ENCODE measurements around the gene GNE. TPM values are rescaled to one million over a fixed set of nuclear protein-coding genes. Genes with fewer than 3 reads are reported as not detected.

The GNE gene
- polyA plus RNA-seq, 1 experiment: 14.7 TPM

GRCh38 chr9:36194326-36195000 lies 63.8 kb downstream of the GNE start:
- ChIA-PET CTCF (no interaction called here), POLR2A (interaction anchor here (0.6 kb wide), 1 partner anchor 71 kb away, joined by 4 read pairs; no protein-coding TSS in a partner anchor)
- no peak overlapping the region for H3K4me3 ChIP-seq (ENCODE audit: low read depth, low read length)
- no peak for DNase-seq (ENCODE audit: low read depth)
- H3K27me3 ChIP-seq (ENCODE audit: control insufficient read depth, insufficient read depth, low read length): no peaks in the 10 kb centered on the region
- H3K36me3 ChIP-seq (ENCODE audit: control insufficient read depth, insufficient read depth, low read length): peaks cover 3% of the 10 kb centered on the region
- TF ChIP-seq CTCF (IDR thresholded peaks at IDR 0.05; ENCODE audit: insufficient read depth, low read depth, low read length): no peak

GRCh38 chr9:36193023-36193422 lies 65.2 kb downstream of the GNE start:
- H3K27me3 ChIP-seq (ENCODE audit: control insufficient read depth, insufficient read depth, low read length): no peaks in the 10 kb centered on the region
- no peak for TF ChIP-seq CTCF (IDR thresholded peaks at IDR 0.05; ENCODE audit: insufficient read depth, low read depth, low read length)
- POLR2A ChIA-PET: no interaction called here
- no peaks in the 10 kb centered on the region; the same call in none of the 2 replicates for H3K36me3 ChIP-seq (ENCODE audit: control insufficient read depth, insufficient read depth, low read length)
- DNase-seq (ENCODE audit: low read depth): no peak
- CTCF ChIA-PET: interaction anchor here (1.4 kb wide), 1 partner anchor 9 kb away, joined by 6 read pairs; no protein-coding TSS in a partner anchor
- no peak overlapping the region for H3K4me3 ChIP-seq (ENCODE audit: low read depth, low read length)

- no peak for DNase-seq (ENCODE audit: low read depth)
- ChIA-PET POLR2A (no interaction called here), CTCF (interaction anchor here (0.6 to 4.1 kb wide), 6 partner anchors 10 to 215 kb away, joined by 3 to 43 read pairs (median 5); partner anchors contain the start of gene CCIN)
- TF ChIP-seq CTCF (IDR thresholded peaks at IDR 0.05; ENCODE audit: insufficient read depth, low read depth, low read length): no peak
- H3K27me3 ChIP-seq (ENCODE audit: control insufficient read depth, insufficient read depth, low read length): no peaks in the 10 kb centered on the region
- no peaks in the 10 kb centered on the region; the same call in 1 of the 2 replicates for H3K36me3 ChIP-seq (ENCODE audit: control insufficient read depth, insufficient read depth, low read length)
- peak overlapping the region; percentile 76 for H3K4me3 ChIP-seq (ENCODE audit: low read depth, low read length)
Measured at GRCh38 chr9:36192196-36192595, 66.1 kb downstream of the GNE start.

- no peak for DNase-seq (ENCODE audit: low read depth)
- no peak for TF ChIP-seq CTCF (IDR thresholded peaks at IDR 0.05; ENCODE audit: insufficient read depth, low read depth, low read length)
- no peaks in the 10 kb centered on the region for H3K36me3 ChIP-seq (ENCODE audit: control insufficient read depth, insufficient read depth, low read length)
- POLR2A ChIA-PET: interaction anchor here (0.6 kb wide), 1 partner anchor 164 kb away, joined by 3 read pairs; no protein-coding TSS in a partner anchor
- no peaks in the 10 kb centered on the region for H3K27me3 ChIP-seq (ENCODE audit: control insufficient read depth, insufficient read depth, low read length)
- peak overlapping the region; percentile 76 for H3K4me3 ChIP-seq (ENCODE audit: low read depth, low read length)
- CTCF ChIA-PET: interaction anchor here (1.2 to 4.1 kb wide), 6 partner anchors 10 to 216 kb away, joined by 3 to 43 read pairs (median 6); partner anchors contain the start of gene CCIN
Measured at GRCh38 chr9:36191686-36192085, 66.6 kb downstream of the GNE start.

GRCh38 chr9:36191290-36191645 lies 67.0 kb downstream of the GNE start:
- TF ChIP-seq CTCF (IDR thresholded peaks at IDR 0.05; ENCODE audit: insufficient read depth, low read depth, low read length): no peak
- Histone ChIP-seq H3K36me3 (ENCODE audit: control insufficient read depth, insufficient read depth, low read length) (no peaks in the 10 kb centered on the region), H3K27me3 (ENCODE audit: control insufficient read depth, insufficient read depth, low read length) (no peaks in the 10 kb centered on the region), H3K4me3 (ENCODE audit: low read depth, low read length) (peak overlapping the region; percentile 76)
- ChIA-PET POLR2A (interaction anchor here (0.6 kb wide), 1 partner anchor 163 kb away, joined by 3 read pairs; no protein-coding TSS in a partner anchor), CTCF (interaction anchor here (0.7 to 4.1 kb wide), 17 partner anchors 10 to 216 kb away, joined by 3 to 43 read pairs (median 4); partner anchors contain the start of gene CCIN)
- no peak for DNase-seq (ENCODE audit: low read depth)

All from BJ (cell line).